GM19397 (cell line): ENCODE data around the gene AGTRAP.

Experiments used
- ATAC-seq: cut with Tn5 transposase; IDR thresholded peaks from one replicate; pipeline ENCODE4 v1.9.1; 2021; ENCODE audit warnings: mild to moderate bottlenecking, moderate library complexity; ENCODE audit not compliant: unreplicated experiment

Gene AGTRAP

DNA sequence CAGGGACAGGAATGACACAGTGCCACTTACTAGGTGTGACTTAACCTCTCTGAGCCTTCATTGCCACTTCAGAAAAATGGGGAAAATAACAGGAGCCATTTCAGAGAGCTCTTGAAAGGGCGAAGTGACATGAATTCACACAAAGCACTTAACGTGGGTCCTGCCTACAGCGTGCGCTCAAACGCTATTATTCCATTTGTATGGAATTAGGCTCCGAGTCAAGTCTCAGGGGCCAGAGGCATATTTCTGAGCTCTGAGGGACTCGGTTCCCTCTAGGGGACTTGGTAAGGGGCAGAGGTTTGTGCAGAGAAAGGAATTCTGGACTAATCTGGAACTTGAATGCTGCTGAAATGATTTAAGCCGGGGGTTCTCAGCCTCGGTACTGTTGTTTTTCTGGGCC lies 30.3 kb upstream of the AGTRAP start:
- ATAC-seq, result no peak

- ATAC-seq, result no peak
Observed at GRCh38 chr1:11706292-11706691, 29.6 kb upstream of the AGTRAP start.

- ATAC-seq, result no peak
Observed at GRCh38 chr1:11707621-11708276, 28.2 kb upstream of the AGTRAP start.

DNA sequence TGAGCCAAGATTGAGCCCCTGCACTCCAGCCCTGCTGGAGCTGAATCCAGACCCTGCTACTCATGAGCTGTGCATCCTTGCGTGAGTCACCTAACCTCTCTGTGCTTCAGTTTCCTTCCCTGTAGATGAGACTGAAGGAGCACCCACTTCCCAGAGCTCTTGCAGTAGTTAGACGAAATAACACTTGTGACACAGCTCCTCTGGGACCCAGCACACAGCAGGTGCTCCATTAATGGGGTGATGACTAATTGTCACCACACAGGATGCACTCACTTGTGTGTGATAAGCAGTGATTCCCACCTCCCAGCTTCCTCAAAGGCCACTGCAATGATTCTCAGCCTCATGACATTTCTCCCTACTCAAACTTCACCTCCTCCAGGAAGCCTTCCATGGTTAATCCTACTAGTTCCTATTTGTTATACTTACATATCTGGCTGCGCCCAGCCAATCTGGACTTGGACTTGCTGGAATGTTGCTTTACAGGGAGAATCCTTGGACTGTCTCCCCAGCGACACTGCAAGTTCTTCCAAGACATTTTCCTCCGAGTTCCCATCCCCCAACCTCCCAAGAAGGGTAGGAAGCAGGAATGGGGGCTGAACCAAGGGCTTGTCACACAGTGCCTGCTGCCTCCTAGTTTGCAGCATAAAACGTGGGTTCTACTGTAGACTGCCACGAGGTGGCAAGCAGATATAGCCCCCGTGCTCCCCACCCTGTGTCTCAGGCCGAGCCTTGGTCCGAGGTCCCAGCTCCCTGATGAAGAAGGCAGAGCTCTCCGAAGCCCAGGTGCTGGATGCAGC lies 27.2 kb upstream of the AGTRAP start:
- no peak for ATAC-seq

- ATAC-seq, result no peak
Observed at GRCh38 chr1:11711490-11711889, 24.4 kb upstream of the AGTRAP start.

DNA sequence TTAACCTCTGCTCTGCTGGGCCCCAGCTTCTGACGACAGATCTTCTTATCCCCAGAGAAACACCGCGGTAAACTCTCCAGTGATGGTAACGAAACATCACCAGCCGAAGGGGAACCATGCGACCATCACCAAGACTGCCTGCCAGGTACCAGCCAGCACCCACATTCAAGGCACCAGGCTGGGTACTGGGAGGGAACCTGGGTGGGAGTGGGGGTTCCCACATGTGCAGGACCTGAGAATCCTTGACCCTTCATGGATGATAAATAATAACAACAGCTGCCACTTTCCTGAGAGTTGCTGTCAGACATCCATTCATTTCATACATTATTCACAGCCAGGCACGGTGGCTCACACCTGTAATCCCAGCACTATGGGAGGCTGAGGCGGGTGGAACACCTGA lies 23.7 kb upstream of the AGTRAP start:
- ATAC-seq, result no peak

- ATAC-seq, result no peak
Observed at GRCh38 chr1:11713095-11713494, 22.8 kb upstream of the AGTRAP start.

- no peak for ATAC-seq
Observed at GRCh38 chr1:11714831-11715575, 20.9 kb upstream of the AGTRAP start.

DNA sequence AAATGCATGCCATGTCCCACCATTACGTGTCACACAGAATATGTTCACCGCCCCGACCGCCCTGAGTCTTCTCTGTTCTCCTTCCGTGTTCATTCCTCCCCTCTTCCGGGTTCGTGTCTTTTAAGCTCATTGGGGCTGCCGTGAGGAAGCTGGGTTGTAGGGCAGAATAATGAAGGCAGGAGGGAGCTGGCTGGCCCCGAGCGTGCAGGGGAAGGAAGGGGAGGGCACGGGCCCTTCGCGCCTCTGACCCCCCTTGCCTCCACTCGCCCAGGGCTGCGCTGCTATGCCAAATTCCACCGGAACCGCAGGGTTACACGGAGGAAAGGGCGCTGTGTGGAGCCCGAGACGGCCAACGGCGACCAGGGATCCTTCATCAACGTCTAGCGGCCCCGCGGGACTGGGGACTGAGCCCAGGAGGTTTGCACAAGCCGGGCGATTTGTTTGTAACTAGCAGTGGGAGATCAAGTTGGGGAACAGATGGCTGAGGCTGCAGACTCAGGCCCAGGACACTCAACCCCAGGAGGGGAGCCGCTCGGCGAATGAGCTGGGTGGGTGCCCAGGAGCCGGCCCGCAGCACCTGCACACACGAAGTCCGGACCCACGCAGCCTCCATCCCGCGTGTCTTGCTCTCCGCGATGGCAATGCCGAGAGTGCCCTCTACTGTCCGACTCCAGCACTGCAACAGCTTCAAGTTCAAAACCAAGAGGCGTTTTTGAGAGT lies 16.5 kb upstream of the AGTRAP start:
- no peak for ATAC-seq

- ATAC-seq, result no peak
Observed at GRCh38 chr1:11720033-11720376, 15.9 kb upstream of the AGTRAP start.

DNA sequence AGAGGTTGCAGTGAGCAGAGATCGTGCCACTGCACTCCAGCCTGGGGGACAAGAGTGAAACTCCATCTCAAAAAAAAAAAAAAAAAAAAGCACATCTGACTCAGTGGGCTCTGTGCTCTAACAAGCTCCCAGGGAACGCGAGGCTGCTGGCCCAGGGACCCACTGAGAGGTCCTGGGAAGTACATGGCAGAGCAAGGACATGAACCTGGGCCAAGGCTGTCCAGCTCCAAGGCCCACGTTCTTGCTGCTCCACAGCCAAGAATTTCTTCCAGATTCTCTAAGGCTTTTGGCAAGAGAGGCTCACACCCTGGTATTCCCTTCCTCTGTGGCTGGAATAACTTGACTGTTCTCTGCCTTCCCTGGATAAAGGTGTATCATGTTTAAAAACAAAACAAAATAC lies 15.4 kb upstream of the AGTRAP start:
- ATAC-seq, result no peak

DNA sequence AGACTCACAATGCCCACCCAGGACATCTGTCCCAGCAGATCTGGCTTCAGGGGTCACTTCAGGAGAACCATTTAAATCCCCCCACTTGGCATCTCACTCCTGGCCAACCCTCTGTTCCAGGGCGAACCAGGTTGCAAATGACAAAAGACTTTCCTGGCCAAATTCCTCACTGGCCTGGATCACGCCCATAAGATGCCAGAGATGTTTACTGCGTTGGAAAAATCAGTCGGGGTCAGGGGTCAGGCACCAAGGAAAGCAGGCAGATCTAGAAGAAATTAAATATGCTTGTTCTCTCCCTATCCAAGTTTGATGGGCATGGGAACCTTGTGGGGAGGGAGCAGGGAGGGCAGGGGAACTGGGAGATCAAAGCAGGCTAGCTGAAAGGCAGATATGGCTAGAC lies 14.6 kb upstream of the AGTRAP start:
- ATAC-seq, result no peak

DNA sequence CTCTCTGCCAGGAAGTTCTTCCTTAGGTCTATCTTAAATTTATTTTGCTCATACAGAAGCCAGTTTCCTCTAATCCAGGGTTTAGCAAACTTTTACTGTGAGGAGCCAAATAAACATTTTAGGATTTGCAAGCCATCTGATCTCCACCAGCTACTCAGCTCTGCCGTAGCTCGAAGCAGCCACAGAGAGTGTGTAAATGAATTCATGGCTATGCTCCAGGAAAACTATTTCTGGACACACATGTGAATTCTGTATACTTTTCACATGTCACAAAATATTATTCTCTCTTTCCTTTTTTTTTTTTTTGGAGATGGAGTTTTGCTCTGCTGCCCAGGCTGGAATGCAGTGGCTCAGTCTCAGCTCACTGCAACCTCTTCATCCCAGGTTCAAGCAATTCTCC lies 13.4 kb upstream of the AGTRAP start:
- ATAC-seq, result no peak

DNA sequence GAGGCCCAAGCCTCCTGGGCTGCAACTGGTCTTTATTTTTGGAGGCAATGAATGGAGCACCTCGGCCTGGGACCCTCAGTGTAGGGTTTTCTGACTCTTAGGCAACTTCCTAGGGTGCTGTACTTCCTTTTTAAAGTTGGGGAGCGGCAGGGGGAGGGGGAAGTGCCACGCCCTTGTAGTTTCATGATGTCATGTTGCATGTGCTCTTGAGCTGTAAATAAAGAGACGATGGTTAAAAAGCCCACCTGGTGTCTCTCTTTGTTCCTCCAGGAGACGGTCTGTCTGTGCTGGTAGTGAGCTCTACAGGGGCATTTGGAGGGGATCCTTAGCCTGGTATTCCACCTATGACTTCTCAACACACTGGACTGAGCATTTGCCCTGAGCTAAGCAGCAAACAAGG lies 10.3 kb upstream of the AGTRAP start:
- ATAC-seq, result no peak

DNA sequence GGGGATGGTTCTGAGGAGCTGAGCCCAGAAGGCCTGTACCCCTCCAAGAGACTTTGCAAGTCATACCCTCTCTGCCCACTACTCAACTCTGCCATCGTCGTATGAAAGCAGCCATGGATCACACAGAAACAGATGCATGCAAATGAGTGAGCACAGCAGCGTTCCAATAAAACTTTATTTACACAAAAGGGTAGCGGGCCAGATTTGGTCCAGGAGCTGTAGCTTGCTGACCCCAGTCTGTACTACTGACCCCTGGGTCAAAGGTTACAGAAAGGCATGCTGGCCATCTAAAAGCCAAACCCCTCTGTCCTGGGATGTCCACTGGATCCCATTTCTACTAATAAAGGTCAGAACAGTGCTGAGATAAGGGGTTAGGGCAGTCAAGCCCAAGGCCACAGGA lies 8.8 kb upstream of the AGTRAP start:
- no peak for ATAC-seq

GRCh38 chr1:11728126-11728806 lies 7.7 kb upstream of the AGTRAP start:
- ATAC-seq, result no peak

DNA sequence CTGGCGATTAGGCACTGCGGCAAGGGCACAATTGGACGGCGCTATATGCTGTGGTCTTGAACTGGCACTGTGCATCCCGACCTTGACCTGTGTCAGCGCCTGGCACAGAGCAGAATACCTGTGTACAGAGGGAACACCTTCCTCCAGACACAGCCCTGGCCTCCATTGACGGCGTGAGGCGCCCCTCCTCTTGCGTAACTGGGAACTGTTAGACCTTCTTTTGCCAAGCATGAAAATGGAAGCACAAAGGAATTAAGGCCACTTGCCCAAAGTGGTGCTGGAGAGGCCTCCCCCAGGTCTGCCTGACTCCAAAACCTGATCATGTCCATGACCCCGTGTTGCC lies 6.8 kb upstream of the AGTRAP start:
- no peak for ATAC-seq

- no peak for ATAC-seq
Observed at GRCh38 chr1:11729498-11730428, 6.2 kb upstream of the AGTRAP start.

GRCh38 chr1:11730429-11730891 lies 5.5 kb upstream of the AGTRAP start:
- no peak for ATAC-seq
